ENCODE results near the gene ANKRD33. TPM values are rescaled to one million over a fixed set of nuclear protein-coding genes. Genes with fewer than 3 reads are reported as not detected.
A peak's percentile ranks its signal among the peaks of the same experiment; 100 is the strongest.

The ANKRD33 gene, protein sequence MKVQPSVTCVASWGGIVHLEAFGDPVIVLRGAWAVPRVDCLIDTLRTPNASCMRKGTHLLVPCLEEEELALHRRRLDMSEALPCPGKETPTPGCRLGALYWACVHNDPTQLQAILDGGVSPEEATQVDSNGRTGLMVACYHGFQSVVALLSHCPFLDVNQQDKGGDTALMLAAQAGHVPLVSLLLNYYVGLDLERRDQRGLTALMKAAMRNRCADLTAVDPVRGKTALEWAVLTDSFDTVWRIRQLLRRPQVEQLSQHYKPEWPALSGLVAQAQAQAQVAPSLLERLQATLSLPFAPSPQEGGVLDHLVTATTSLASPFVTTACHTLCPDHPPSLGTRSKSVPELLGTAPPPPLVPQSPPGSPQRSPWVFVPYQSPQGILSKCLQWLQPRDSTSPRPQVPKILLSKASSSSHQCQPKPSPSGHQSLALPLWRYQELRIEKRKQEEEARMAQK
- total RNA-seq = not detected

DNA sequence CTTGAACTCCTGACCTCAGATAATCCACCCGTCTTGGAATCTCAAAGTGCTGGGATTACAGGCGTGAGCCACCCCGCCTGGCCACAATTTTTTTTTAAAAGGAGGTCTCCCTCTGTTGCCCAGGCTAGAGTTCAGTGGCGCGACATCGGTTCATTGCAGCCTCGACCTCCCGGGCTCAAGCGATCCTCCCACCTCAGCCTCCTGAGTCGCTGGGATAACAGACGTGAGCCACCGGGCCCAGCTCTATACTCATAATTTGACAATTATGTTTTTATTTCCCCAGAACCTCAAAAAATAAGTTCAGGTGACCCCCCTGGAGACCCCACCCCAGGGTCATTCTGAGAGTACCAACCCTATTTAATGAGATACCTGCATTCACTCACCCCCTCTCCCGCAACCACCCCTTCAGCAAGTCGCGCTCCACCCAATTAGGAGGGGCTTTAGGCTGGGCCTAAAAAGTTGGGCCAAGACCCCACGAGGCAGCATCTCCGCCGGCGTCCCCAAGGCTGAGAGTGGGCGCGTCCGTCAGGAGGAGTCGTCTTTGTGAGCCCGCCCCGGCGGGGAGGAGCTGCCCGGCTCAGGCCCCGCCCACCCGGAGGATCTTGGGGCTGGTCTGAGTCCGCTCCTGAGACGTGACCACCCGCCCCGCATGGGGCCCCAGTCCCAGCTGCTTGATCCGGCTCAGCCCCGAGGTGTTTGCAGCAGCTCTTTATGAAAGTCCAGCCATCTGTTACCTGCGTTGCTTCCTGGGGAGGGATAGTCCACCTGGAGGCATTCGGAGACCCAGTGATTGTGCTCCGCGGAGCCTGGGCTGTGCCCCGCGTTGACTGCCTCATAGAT is at the start of gene ANKRD33:
ANKRD33 (plus strand) TSS at position 628 of the 840 bp plus-strand sequence; CDS start at position 712, 84 bp downstream.
- peak; percentile 53 for DNase-seq

DNA sequence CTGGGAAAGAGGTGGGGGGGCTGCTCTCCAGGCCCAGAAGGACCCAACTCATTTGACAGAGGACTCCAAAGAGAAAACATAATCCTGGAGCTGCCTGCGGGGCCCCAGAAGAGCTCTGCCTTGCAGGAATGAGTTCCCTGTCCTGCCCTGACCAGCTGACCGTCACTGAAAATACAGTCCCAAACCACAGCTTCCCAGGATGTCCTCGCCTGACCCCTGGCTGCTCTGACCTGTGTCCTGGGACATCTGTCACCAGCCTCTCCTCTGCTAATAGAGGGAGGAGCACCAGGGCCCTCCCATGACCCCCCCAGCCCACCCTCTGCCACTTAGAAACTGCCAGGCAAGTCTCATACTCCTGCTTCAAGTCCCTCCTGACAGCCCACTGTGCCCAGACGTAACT is 49.1 kb upstream of the ANKRD33 start:
- no peak for DNase-seq

DNA sequence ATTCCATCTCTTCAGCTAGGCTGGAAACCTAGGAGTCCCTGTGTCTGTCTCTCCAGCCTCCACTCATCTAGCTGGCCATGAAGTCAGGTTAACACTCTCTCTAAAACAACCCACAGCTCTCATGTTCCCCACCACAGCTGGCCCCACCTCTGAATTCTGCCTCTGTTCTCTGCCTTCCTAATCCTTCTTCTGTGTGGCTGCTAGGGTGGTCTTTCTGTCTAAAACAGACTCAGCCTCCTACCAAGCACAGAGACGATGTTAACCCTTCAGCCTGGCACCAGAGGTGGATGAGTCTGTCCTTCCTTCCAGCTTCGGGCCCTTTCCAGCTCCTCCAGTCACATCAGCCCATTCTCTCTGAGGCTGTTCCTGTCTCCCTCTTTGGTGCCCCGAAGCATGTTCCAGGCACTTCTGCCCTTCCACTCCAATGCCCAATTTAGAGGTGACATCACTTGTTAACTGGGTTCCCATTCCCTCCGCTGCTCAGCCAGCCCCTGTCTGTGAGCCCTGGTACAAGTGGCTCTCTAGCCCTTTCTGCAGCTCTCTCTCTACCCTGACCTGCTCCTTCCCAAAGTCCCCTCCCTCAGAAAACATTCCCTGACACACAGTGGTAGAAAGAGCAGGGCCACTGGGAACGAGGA is 48.5 kb upstream of the ANKRD33 start:
- DNase-seq = no peak

DNA sequence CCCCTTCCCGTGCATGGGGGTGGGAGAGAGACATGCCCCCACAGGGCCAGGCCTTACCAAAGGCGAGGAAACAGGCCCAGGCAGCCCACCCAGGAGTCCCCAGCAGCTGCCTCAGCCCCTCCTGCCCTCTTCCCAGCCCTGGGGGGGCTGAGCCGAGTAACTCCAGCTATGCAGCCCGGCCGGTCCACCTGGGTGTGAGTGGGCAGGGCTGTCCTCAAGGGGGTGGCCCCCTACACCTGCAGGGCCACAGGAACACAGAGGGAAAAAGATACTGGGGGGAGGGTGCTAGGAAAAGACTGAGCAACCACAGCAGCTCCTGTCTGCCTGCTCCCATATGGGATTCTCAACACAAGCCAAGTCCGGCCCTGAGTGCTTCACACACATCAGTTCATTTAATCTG is 46.9 kb upstream of the ANKRD33 start:
- DNase-seq = no peak

DNA sequence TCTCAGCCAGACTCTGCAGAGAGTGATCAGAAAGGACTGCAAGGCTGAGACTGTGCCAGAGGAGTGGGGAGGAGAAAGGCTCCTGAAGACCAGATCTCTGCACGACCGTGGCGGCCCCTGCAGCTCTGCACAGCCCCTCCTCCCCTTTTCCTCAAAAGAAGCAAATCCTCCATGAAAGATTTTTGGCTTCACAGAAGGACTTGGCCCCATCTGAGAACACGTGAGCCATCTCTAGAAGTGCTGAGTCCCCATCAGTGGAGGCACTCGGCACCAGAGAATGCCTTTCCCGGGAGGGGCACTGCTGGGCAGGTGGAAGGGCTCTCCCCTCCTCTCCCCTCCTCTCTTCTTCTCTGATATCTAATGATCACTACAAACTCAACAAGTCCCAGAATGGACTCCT is 46.2 kb upstream of the ANKRD33 start:
- DNase-seq = peak; percentile 62

DNA sequence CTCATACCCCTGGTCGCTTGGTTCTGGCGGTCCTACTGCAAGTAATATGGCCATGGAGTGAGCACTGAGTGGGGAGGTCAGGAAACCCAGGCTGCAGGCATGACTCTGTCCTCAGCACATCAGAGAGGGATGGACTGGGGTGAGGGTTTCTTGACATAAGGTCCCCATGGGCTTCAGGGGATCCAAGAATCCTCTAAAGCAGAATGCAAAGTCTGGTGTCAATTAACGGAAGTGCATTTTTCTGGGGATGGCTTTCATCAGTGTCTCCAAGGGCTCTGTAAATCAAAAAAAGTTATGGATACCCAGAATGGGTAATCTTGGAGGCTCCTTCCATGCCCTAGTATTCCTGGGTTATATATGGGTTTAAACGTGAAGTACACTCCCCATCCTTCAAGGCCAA is 43.0 kb upstream of the ANKRD33 start:
- no peak for DNase-seq

DNA sequence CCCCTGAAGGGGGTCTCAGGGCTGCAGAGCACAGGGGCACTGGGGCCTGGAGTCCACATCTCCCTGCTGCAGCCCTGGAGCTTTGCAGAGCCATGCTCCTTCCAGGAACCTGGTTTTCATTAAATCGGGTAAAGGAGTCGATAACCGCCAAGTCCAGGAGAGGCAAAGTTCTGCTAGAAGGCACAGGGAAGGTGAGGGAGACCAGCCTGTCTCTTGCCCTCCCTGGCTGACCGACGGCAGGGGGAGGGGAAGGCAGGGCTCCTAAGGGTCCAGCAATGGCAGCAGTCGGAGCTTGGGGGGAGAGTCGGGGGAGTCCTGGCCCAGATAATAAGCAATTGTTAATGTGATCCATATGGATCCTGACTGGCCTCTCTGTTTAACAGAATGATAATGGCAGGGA is 42.4 kb upstream of the ANKRD33 start:
- DNase-seq = no peak

DNA sequence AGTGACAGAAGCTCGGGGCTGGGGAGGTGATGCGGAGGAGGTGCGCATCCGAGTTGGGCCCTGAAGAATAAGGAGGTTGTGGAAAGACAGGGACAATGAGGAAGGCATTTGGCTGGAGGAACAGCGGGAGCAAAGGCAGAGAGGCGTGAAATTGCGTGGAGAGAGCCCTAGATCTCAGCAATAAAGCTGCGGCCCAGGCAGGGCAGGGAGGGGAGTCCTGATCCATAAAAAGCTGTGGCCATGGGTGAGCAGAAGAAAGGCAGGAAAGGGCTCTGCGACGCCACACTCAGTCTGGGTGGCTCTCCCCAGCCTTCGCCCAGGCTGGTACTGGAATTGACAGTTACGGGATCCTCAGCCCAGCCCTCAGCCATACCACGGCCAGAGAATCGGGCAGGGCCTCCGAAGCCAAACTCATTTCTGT is 41.6 kb upstream of the ANKRD33 start:
- DNase-seq = no peak

DNA sequence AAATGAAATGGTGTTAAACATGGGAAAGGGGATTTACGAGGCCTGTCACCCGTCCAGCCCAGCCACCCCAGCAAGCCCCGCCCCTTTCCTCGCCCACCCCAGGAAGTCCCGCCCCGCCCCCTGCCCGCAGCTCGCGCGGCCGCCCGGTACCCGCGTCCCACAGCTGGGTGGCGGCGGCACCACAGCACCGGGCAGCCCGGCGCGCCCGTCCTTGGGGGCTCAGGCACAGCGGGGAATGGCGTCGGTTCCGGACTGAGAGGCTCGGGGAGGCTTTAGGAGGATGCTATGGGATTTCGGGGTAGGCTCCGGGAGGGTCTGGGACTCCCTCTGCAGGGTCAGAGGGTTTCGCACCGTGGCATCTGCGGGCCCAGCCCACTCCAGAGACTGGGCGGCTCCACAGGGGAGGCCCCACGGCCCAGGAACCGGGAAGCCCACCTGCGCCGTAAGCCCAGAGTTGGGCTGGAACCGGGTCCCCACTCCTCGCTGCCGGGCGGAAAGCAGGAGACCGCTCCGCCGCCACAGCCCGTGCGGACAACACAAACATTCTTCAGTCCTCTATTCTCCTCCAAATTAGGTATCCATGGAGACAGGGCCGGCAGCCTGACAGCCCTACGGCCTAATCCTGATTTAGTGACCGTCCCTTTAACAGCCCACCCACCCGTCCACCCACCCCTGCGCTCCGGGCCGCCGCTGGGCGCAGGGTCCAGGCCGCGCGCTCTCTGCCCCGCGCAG is 40.8 kb upstream of the ANKRD33 start:
- peak; percentile 58 for DNase-seq

DNA sequence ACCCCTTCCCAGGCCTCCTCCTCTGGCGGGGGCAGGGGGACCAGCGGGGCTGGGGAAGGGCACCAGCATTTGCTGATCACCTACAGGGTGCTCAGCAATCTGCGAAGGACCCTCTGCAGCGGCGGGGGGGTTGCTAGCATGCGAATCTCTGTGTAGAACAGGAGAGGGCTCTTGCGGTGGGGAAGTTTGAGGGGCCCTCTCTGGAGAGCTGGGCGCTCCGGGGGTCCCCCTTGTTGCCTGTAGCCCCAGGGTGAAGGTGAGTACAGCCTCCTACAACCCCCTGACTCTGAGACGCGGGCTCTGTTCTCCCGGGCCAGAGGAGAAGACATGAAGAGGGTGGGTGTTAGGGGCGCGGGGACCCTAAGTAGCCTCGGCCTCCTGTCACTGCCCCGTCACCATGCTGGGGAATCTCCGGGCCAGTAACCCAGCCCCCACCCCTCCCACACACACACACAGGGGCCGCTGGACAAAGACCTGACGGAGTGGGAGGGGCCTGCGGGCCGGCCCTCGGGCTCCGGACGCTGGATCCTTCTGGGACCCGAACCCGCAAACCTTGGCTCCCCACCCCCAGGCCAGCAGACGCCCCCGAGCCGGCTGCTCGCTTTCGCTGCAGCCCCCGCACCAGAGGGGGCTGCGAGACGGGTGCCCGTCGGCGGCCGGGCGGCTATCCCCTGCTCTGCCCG is 40.1 kb upstream of the ANKRD33 start:
- DNase-seq = no peak

DNA sequence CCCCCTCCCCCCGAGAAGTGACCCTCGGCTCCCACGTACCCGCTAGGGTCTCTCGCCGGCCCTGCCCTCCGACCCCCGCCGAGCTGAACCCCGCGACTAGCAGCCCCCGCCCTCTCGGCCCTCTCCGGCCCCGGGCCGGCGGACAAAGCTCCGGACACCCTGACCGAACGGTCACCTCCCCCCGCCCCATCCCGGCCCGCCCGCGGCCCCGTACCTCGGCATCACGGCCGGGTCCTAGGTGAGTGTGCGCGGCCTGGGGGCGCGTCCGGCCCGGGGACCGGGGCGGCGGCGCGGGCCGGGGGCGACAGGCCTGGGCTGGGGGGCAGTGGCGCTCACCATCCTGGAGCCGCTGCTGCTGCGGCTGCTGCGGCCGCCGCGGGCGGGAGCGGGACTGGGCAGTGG is 39.6 kb upstream of the ANKRD33 start, which contains the start of gene FIGNL2:
FIGNL2 (minus strand) TSS at position 393 of the 402 bp plus-strand sequence. CDS start 26,305 bp downstream, outside the sequence.
- no peak for DNase-seq

DNA sequence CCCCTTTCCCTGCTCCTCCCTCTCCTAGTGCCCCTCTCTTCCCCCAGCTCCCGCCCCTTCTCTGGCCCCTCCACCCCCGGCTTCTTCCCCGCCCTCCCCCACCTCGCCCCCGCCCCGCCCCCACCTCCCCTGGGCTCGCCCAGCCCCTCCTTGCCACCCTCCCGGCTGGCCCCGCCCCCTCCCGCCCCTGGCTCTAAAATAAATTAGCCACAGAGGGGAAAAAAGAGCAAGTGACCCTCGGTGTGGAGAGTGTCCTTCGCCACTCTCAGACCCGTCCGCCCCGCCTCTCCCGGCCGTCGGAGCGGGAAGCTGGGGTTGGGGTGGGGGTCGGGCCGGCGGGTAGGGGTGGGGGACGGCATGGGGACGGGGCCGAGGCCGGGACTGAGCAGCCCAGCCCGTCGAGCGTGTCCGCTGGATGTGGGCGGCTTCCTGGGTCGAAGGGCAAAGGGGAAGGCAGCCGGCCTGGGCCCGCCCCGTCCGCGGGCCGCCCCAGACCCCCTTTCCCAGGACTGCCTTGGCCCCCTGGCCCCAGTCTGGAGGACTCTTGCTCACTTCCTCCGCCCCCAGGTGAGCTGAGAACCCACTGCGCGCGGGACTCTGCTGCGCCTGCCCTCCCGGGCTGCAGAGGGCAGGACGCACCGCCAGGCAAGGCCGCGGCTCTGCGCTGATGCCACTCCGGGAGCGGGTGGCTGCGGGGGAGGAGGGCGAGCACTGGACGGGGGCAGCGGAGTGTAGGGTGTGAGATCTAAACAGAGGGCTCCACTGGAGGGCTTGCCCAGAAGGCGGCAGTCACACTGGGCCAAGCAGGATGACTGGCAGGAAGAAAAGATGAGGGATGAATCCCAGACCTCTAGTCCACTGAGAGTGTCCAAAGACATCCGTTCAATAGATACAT is 38.8 kb upstream of the ANKRD33 start:
- peak; percentile 49 for DNase-seq

DNA sequence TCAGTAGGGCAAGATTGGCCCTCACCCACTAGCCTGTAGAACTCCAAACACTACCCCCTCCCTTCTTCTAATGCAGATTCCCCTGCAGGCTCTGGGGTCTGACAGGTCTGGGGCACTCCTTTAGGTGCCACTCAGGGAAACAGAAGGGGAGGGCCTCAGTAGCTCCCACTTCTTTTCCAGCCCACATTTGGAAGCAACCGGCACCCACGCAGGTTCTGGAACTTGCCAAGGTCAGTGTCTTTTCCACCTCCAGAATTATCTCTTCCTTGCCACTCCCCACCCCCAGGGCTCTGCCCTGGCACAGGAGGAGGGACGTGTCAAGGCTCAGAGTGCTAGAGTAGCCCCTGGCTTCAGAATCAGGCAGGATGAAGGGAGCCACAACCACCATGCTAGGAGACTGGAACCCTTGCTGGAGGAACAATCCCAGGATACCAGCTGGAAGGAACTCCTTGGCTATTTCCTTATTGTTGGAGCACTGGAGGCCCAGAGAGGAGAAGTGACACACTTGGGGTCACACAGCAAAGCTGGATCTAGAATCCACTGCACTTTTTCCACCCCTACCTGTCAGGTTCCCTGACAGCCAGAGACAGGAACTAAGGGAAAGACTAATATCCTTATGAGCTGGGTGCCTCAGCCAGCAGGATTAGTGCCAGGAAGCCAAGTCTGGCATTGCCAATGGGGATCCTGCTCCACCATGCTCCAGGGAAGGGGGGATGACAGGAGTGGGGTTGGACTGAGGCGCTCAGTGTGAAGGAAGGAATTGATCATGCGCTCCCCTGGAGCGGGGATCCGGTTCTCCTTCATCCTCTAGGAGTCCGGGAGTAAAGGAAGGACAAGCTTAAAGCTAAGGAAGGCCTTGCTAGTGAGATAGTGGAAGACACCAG is 37.6 kb upstream of the ANKRD33 start:
- DNase-seq = no peak

DNA sequence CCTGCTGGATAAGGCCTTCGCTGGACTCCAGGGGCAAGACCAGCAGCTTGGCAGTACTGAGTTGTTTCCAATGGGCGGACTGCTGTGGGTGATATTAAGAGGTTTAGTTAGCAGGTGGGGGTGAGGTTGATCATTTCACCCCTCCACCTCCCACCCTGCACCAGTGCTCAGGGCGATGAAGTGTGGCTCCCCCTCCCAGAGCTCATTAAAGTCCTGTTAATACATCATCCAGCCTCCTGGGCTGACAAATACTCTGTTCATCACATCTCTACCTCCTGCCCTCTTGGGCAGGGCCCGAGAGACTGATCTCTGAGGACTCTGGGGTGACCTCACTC is 37.0 kb upstream of the ANKRD33 start:
- no peak for DNase-seq

DNA sequence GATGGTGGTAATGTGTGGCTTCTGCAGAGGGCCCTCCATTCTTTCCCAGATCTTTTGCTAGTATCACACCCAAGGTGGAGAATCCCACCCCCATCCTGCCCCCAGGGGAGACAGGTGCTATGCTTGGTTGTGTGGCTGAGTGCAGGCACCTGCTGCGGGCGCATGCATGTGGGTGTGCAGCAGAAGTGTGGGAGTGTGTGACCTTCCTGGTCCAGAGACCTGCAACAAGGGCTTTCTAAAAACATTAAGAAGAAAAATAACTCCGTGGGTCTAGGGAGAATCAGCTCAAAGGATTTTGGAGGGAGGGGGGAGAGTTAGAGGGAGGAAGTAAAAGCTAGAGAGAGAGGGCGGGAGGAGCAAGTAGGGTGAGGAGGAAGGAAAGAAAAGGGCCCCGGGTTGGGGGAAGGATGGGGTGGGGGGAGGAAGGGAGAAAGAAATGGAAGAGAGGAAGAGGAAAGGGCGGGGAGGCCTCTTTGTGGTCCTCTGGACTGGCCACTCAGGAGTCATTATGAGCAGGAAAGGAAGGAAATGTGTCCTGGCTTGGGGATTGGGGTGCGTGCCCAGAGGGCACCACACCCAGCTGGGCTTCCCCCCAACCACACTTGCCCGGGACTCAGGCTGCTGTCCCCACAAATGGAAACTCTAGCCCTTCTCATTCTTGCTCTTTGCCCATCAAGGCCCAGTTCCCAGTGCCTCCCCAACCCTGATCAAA is 36.3 kb upstream of the ANKRD33 start:
- DNase-seq = no peak

DNA sequence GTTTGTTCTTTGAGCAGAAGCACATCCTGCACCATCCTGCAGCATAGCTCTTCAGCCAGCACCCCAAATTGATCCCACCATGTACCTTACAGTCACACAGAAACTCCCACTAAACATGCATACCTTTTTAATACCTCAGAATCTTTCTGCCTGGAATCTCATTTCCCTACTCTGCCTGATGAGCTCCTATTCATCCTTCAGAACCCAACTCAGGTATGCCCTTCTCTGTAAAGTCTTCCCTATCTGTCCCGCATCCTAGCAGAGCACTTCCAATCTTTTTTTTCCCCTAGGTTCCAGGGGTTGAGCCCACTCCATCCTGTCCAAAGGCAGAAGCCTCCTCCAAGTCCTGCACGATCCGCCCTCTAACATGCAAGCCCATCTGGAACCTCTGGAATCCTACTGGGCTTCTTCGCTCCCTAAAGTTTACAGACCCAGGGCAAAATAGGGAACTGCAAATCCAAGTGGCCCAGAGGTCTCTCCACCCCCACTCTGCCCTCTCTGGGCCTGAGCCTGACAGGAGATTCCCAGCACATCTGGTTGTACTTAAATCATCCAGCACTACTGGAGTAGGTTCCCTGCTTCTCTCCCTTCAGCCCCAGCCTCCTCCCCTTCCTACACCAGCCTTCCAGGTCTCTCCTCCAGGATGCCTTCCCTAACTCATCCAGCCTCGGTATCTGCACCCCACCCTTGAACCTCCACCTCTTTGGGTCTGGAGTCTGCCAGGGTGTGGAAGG is 35.3 kb upstream of the ANKRD33 start:
- DNase-seq = no peak

DNA sequence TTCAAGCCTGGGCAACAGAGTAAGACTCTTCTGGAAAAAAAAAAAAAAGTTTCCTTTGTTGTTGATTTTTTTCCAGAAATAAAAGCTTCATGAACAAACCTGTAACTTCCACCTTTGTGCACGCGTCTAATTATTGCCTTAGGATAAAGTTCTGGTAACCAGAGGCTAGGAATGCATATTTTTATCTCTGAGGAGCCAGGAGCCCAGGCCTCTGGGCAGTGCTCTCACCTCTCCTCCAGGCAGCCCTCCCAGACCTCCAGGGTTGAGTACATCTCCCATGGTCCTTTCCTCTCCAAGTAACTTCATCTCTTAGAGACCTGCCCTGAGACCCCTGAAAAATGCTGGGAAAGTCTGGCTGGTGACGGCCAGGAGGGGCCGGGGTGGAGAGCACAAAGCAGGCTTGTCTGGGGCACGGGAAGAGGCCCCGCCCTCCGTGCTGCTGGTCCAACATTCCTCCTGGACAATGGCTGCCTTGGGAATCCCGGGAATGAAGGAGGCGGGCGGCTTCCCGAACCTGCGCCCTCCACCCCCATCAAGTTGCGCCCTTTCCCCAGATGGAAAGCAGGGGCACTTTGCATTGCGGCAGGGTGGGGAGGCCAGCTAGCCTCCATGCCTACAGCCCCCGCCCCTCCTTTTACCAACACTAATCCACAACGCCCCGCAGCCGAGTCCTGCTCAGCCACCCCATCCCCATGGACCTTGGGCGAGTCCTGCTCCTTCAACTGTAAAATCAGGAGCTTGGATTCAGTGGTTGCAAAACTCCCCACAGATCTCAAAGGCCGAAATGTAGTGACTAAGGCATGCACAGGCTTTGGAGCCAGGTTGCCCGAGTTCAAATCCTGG is 32.1 kb upstream of the ANKRD33 start:
- peak; percentile 59 for DNase-seq
